T-helper 2 cell (primary cell): ENCODE measurements around the gene SLC25A30.
"Not testable (repeated sequence)": the region's sequence is repeated elsewhere in the genome, so short reads cannot be mapped to it uniquely, and the experiment has no call there.

Source experiments
- DNase-seq, 5 experiments: peaks; one replicate each; pipeline versions ENCODE4 v3.0.0 to v3.0.0-alpha.2; 2012 to 2022

Gene SLC25A30

GRCh38 chr13:45391128-45391527, 27.0 kb downstream of the SLC25A30 start:
- DNase-seq, result not testable (repeated sequence)

- DNase-seq, result not testable (repeated sequence)
Observed at GRCh38 chr13:45390348-45390747, 27.8 kb downstream of the SLC25A30 start.

- no peak for DNase-seq
Observed at GRCh38 chr13:45388664-45389063, 29.5 kb downstream of the SLC25A30 start.

GRCh38 chr13:45386892-45387575, 31.1 kb downstream of the SLC25A30 start:
- peak in 1 of 5 experiments; percentile 19 for DNase-seq

- no peak for DNase-seq
Observed at GRCh38 chr13:45385907-45386553, 32.1 kb downstream of the SLC25A30 start.

GRCh38 chr13:45385320-45385719, 32.9 kb downstream of the SLC25A30 start:
- DNase-seq, result no peak

- no peak for DNase-seq
Observed at GRCh38 chr13:45384474-45385174, 33.5 kb downstream of the SLC25A30 start.

GRCh38 chr13:45382739-45383138, 35.4 kb downstream of the SLC25A30 start:
- not testable (repeated sequence) for DNase-seq

- DNase-seq, result no peak
Observed at GRCh38 chr13:45381196-45381595, 37.0 kb downstream of the SLC25A30 start.

- DNase-seq, result not testable (repeated sequence)
Observed at GRCh38 chr13:45380708-45381107, 37.5 kb downstream of the SLC25A30 start.

- DNase-seq, result not testable (repeated sequence)
Observed at GRCh38 chr13:45379516-45379915, 38.7 kb downstream of the SLC25A30 start.

- DNase-seq, result not testable (repeated sequence)
Observed at GRCh38 chr13:45378786-45379185, 39.4 kb downstream of the SLC25A30 start.

- not testable (repeated sequence) for DNase-seq
Observed at GRCh38 chr13:45377314-45377713, 40.9 kb downstream of the SLC25A30 start.

GRCh38 chr13:45376651-45377050, 41.5 kb downstream of the SLC25A30 start:
- not testable (repeated sequence) for DNase-seq

GRCh38 chr13:45374917-45375316, 43.3 kb downstream of the SLC25A30 start:
- DNase-seq, result no peak

- DNase-seq, result no peak
Observed at GRCh38 chr13:45373162-45373547, 45.0 kb downstream of the SLC25A30 start.

- DNase-seq, result no peak
Observed at GRCh38 chr13:45372189-45373161, 45.7 kb downstream of the SLC25A30 start.

- peak; percentile 20 to 48 (median 35) for DNase-seq
Observed at GRCh38 chr13:45370922-45371406, 47.2 kb downstream of the SLC25A30 start.

GRCh38 chr13:45369116-45369515, 49.1 kb downstream of the SLC25A30 start:
- no peak for DNase-seq

- no peak for DNase-seq
Observed at GRCh38 chr13:45368571-45368970, 49.6 kb downstream of the SLC25A30 start.

- DNase-seq, result peak in 1 of 5 experiments; percentile 22
Observed at GRCh38 chr13:45368005-45368404, 50.2 kb downstream of the SLC25A30 start.

GRCh38 chr13:45367358-45367757, 50.8 kb downstream of the SLC25A30 start:
- DNase-seq, result peak; percentile 56 to 97 (median 85)
